ENCODE measurements around the gene DMC1.

DMC1 gene

GRCh38 chr22:38567531-38568285, 2.3 kb downstream of the DMC1 start:
- no peak for DNase-seq (ENCODE audit: low read depth in 1 of 2, low spot score in 1 of 2)

- no peak for DNase-seq (ENCODE audit: low read depth in 1 of 2, low spot score in 1 of 2)
Observed at GRCh38 chr22:38566726-38567504, 3.1 kb downstream of the DMC1 start.

- DNase-seq (ENCODE audit: low read depth in 1 of 2, low spot score in 1 of 2): no peak
Observed at GRCh38 chr22:38565441-38565840, 4.5 kb downstream of the DMC1 start.

- no peak for DNase-seq (ENCODE audit: low read depth in 1 of 2, low spot score in 1 of 2)
Observed at GRCh38 chr22:38564669-38565068, 5.3 kb downstream of the DMC1 start.

- DNase-seq (ENCODE audit: low read depth in 1 of 2, low spot score in 1 of 2): no peak
Observed at GRCh38 chr22:38554281-38554680, 15.7 kb downstream of the DMC1 start.

GRCh38 chr22:38549101-38549894, 20.7 kb downstream of the DMC1 start:
- DNase-seq (ENCODE audit: low read depth in 1 of 2, low spot score in 1 of 2): no peak

GRCh38 chr22:38540701-38541100, 29.3 kb downstream of the DMC1 start:
- DNase-seq (ENCODE audit: low read depth in 1 of 2, low spot score in 1 of 2): no peak

- no peak for DNase-seq (ENCODE audit: low read depth in 1 of 2, low spot score in 1 of 2)
Observed at GRCh38 chr22:38531251-38531938, 38.6 kb downstream of the DMC1 start.

GRCh38 chr22:38524429-38524828, 45.6 kb downstream of the DMC1 start:
- DNase-seq (ENCODE audit: low read depth in 1 of 2, low spot score in 1 of 2): no peak

GRCh38 chr22:38523479-38523878, 46.5 kb downstream of the DMC1 start:
- DNase-seq (ENCODE audit: low read depth in 1 of 2, low spot score in 1 of 2): no peak

GRCh38 chr22:38523029-38523428, 47.0 kb downstream of the DMC1 start:
- no peak for DNase-seq (ENCODE audit: low read depth in 1 of 2, low spot score in 1 of 2)

- DNase-seq (ENCODE audit: low read depth in 1 of 2, low spot score in 1 of 2): no peak
Observed at GRCh38 chr22:38519453-38520250, 50.3 kb downstream of the DMC1 start.

GRCh38 chr22:38518620-38519019, 51.4 kb downstream of the DMC1 start:
- no peak for DNase-seq (ENCODE audit: low read depth in 1 of 2, low spot score in 1 of 2)

- peak in 1 of 2 donors; percentile 11 for DNase-seq (ENCODE audit: low read depth in 1 of 2, low spot score in 1 of 2)
Observed at GRCh38 chr22:38513063-38513462, 56.9 kb downstream of the DMC1 start.

- DNase-seq (ENCODE audit: low read depth in 1 of 2, low spot score in 1 of 2): no peak
Observed at GRCh38 chr22:38510416-38510970, 59.5 kb downstream of the DMC1 start.

GRCh38 chr22:38506118-38506962, 63.6 kb downstream of the DMC1 start, which contains the start of gene DDX17:
Gene DDX17, minus strand, starts transcription at chr22:38506311.
- DNase-seq (ENCODE audit: low read depth in 1 of 2, low spot score in 1 of 2): peak; percentile 90 to 92

- peak; percentile 40 to 49 for DNase-seq (ENCODE audit: low read depth in 1 of 2, low spot score in 1 of 2)
Observed at GRCh38 chr22:38505541-38506117, 64.4 kb downstream of the DMC1 start.

GRCh38 chr22:38504731-38505540, 65.0 kb downstream of the DMC1 start:
- peak; percentile 30 to 33 for DNase-seq (ENCODE audit: low read depth in 1 of 2, low spot score in 1 of 2)

Data from activated T-helper 1 cell treated with anti-CD3 and anti-CD28 coated beads, Interleukin-2, amount 50 U/mL, for 16 hours (primary cell).